ENCODE measurements around the gene OR2L13. TPM values are rescaled to one million over a fixed set of nuclear protein-coding genes. Genes with fewer than 3 reads are reported as not detected.
"Not testable (repeated sequence)": the region's sequence is repeated elsewhere in the genome, so short reads cannot be mapped to it uniquely, and the experiment has no call there.

The OR2L13 gene
- total RNA-seq, 1 donor from 2014 or later, result not detected

- intact Hi-C loops (cut with micrococcal nuclease), result no loop called here
- no peak overlapping the region for H3K27ac ChIP-seq (replicated peaks)
Measured at GRCh38 chr1:248055261-248055660, 39.7 kb upstream of the OR2L13 start.

GRCh38 chr1:248065071-248065470 is 29.9 kb upstream of the OR2L13 start:
- Histone ChIP-seq H3K36me3 (no peaks in the 10 kb centered on the region), H3K9me3 (replicated peaks) (peaks cover 21% of the 10 kb centered on the region), H3K4me3 (no peak overlapping the region), H3K4me1 (no peaks in the 10 kb centered on the region), H3K27me3 (ENCODE audit: low read depth) (no peaks in the 10 kb centered on the region), H3K27ac (replicated peaks) (no peak overlapping the region)
- intact Hi-C loops (cut with micrococcal nuclease), result no loop called here
- TF ChIP-seq CTCF (IDR thresholded peaks at IDR 0.05; ENCODE audit: borderline replicate concordance), result no peak
- DNase-seq, result no peak

More at GRCh38 chr1:248055261-248055660, 39.7 kb upstream of the OR2L13 start:
- no peaks in the 10 kb centered on the region for H3K27me3 ChIP-seq (ENCODE audit: low read depth)
- H3K4me3 ChIP-seq, result no peak overlapping the region
- no peaks in the 10 kb centered on the region for H3K36me3 ChIP-seq
- TF ChIP-seq CTCF (IDR thresholded peaks at IDR 0.05; ENCODE audit: borderline replicate concordance), result no peak
- peaks cover 37% of the 10 kb centered on the region for H3K9me3 ChIP-seq (replicated peaks)
- H3K4me1 ChIP-seq, result no peaks in the 10 kb centered on the region
- no peak for DNase-seq

GRCh38 chr1:248065604-248066003 is 29.4 kb upstream of the OR2L13 start:
- Histone ChIP-seq H3K27me3 (ENCODE audit: low read depth) (no peaks in the 10 kb centered on the region), H3K27ac (replicated peaks) (no peak overlapping the region), H3K4me3 (no peak overlapping the region), H3K4me1 (no peaks in the 10 kb centered on the region), H3K9me3 (replicated peaks) (peaks cover 21% of the 10 kb centered on the region), H3K36me3 (no peaks in the 10 kb centered on the region)
- intact Hi-C loops (cut with micrococcal nuclease), result no loop called here
- no peak for DNase-seq
- TF ChIP-seq CTCF (IDR thresholded peaks at IDR 0.05; ENCODE audit: borderline replicate concordance), result no peak

GRCh38 chr1:248083864-248084263 is 11.1 kb upstream of the OR2L13 start:
- H3K4me3 ChIP-seq; DNase-seq; H3K27me3 ChIP-seq (ENCODE audit: low read depth); H3K36me3 ChIP-seq; H3K9me3 ChIP-seq (replicated peaks); H3K27ac ChIP-seq (replicated peaks); H3K4me1 ChIP-seq; intact Hi-C loops (cut with micrococcal nuclease): not testable (repeated sequence)

- H3K4me1 ChIP-seq, result no peaks in the 10 kb centered on the region
- no peaks in the 10 kb centered on the region for H3K9me3 ChIP-seq (replicated peaks)
- TF ChIP-seq CTCF (IDR thresholded peaks at IDR 0.05; ENCODE audit: borderline replicate concordance), result no peak
- no peak overlapping the region for H3K27ac ChIP-seq (replicated peaks)
- H3K36me3 ChIP-seq, result no peaks in the 10 kb centered on the region
- intact Hi-C loops (cut with micrococcal nuclease), result no loop called here
- no peak overlapping the region for H3K4me3 ChIP-seq
- H3K27me3 ChIP-seq (ENCODE audit: low read depth), result no peaks in the 10 kb centered on the region
- no peak for DNase-seq
Measured at GRCh38 chr1:248098529-248098928, 3.5 kb downstream of the OR2L13 start.

- no peaks in the 10 kb centered on the region for H3K4me1 ChIP-seq
- intact Hi-C loops (cut with micrococcal nuclease), result no loop called here
- no peak for TF ChIP-seq CTCF (IDR thresholded peaks at IDR 0.05; ENCODE audit: borderline replicate concordance)
- H3K36me3 ChIP-seq, result no peaks in the 10 kb centered on the region
- no peak overlapping the region for H3K4me3 ChIP-seq
- H3K9me3 ChIP-seq (replicated peaks), result peaks cover 32% of the 10 kb centered on the region
- no peak for DNase-seq
- no peak overlapping the region for H3K27ac ChIP-seq (replicated peaks)
- H3K27me3 ChIP-seq (ENCODE audit: low read depth), result no peaks in the 10 kb centered on the region
Measured at GRCh38 chr1:248102847-248103246, 7.9 kb downstream of the OR2L13 start.

All from left ventricle myocardium inferior (tissue), 1 donor.